GM12875 (cell line): ENCODE measurements around the gene HES7.

Source experiments
- H3K4me3 ChIP-seq: one replicate; pipeline ENCODE4 v1.5.1; 2011; ENCODE audit warnings: low read depth, low read length, control low read depth
- TF ChIP-seq, protein P1 (sequence below): IDR thresholded peaks from 2 replicates; pipeline ENCODE4 v1.5.1; 2011; ENCODE audit warnings: low read depth, mild to moderate bottlenecking, control low read depth, inconsistent platforms, low read length, moderate library complexity, borderline replicate concordance; ENCODE audit not compliant: insufficient read depth

Gene HES7

GRCh38 chr17:8072729-8073461 lies 51.0 kb downstream of the HES7 start:
- no peak overlapping the region for H3K4me3 ChIP-seq
- TF ChIP-seq, protein P1, sequence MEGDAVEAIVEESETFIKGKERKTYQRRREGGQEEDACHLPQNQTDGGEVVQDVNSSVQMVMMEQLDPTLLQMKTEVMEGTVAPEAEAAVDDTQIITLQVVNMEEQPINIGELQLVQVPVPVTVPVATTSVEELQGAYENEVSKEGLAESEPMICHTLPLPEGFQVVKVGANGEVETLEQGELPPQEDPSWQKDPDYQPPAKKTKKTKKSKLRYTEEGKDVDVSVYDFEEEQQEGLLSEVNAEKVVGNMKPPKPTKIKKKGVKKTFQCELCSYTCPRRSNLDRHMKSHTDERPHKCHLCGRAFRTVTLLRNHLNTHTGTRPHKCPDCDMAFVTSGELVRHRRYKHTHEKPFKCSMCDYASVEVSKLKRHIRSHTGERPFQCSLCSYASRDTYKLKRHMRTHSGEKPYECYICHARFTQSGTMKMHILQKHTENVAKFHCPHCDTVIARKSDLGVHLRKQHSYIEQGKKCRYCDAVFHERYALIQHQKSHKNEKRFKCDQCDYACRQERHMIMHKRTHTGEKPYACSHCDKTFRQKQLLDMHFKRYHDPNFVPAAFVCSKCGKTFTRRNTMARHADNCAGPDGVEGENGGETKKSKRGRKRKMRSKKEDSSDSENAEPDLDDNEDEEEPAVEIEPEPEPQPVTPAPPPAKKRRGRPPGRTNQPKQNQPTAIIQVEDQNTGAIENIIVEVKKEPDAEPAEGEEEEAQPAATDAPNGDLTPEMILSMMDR: no peak

DNA sequence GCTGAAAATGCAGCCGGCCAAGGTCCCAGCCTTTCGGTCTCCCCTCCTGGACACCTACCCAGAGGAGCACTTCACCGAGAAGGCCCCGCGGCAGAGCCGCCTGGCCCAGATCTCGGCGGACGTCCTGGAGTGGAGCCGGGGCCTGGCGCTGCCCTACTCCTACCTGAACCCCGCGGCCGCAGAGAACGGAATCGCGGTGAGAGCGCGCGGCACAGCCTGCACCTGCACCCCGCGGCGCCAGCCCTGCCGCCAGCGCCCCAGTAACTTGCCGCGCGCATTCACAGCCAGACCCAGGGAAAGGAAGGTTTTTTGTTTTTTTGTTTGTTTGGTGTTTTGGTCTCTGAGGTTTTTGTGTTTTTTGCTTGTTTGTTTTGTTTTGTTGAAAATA lies 51.6 kb downstream of the HES7 start:
- no peak overlapping the region for H3K4me3 ChIP-seq
- TF ChIP-seq, protein P1: no peak

GRCh38 chr17:8071496-8071895 lies 52.4 kb downstream of the HES7 start:
- TF ChIP-seq, protein P1: no peak
- H3K4me3 ChIP-seq: no peak overlapping the region
